ENCODE results near the gene KRTAP9-7.
"Not testable (repeated sequence)": the region's sequence is repeated elsewhere in the genome, so short reads cannot be mapped to it uniquely, and the experiment has no call there.

Gene KRTAP9-7

DNA sequence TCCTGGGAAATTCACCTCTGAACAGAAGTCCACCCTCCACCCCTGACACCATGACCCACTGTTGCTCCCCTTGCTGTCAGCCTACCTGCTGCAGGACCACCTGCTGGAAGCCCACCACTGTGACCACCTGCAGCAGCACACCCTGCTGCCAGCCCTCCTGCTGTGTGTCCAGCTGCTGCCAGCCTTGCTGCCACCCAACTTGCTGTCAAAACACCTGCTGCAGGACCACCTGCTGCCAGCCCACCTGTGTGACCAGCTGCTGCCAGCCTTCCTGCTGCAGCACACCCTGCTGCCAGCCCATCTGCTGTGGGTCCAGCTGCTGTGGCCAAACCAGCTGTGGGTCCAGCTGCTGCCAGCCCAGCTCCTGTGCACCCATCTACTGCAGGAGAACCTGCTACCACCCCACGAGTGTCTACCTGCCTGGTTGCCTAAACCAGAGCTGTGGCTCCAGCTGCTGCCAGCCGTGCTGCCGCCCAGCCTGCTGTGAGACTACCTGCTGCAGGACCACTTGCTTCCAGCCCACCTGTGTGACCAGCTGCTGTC, at the start of gene KRTAP9-7:
Gene KRTAP9-7, plus strand, starts transcription at position 51 of the 543 bp plus-strand sequence. Its CDS starts 0 bp downstream, at position 51.
- DNase-seq = not testable (repeated sequence)

DNA sequence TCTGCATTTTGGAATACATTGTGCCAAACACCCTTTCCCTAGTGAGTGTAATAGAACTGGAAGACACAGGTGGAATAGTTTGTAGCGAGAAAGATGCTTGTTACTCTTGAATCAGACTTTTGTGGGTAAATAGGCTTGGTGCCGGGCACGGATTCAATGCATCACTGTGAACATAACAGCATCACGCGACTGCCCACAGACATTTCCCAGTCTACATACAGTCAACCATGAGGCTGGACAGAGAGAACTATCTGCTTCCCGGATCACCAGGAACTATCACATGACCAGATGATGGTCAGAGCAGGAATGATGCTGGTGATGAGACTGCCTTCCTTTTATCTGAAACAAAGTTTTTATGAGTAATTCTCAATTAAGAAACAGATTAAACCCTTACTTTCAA, 49.4 kb upstream of the KRTAP9-7 start:
- DNase-seq = no peak

- not testable (repeated sequence) for DNase-seq
Observed at GRCh38 chr17:41226598-41227095, 48.9 kb upstream of the KRTAP9-7 start, which contains the start of gene KRTAP9-2. Gene KRTAP9-2 (plus strand): TSS chr17:41226648. CDS start chr17:41226655, 7 bp downstream.

DNA sequence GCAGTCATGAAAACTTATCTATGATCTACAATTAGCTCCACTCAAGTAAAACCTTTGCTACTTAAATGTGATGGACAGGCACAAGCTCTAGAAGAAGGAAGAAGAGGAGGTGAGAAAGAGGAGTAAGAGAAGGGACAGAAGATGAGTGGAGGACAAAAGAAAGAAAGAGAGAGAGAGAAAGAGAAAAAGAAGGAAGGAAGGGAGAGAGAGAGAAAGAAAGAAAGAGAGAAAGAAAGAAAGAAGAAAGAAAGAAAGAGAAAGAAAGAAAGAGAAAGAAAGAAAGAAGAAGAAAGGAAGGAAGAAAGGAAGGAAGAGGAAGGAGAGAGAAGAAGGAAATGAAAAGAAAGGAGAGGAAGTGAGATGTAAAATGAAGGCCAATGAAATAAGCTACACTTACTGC, 45.4 kb upstream of the KRTAP9-7 start:
- no peak for DNase-seq

DNA sequence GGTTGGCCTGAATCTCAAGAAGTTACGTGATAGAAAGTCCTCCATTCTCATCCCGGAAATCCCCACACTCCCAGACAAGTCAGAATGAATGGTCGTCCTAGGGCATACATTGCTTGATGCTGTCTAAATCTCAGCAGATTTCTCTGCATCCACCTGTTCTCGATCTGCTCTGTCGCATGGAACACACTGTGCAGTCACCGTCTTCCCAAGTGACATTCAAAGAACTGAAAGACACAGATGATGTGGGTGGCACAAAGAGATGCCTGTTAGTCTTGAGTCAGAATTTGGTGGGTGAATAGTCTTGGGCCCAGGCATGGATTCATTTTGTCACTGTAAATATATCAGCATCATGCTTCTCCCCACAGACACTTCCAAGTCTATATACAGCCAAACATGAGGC, 43.8 kb upstream of the KRTAP9-7 start:
- no peak for DNase-seq

- not testable (repeated sequence) for DNase-seq
Observed at GRCh38 chr17:41232399-41233105, 42.9 kb upstream of the KRTAP9-7 start, which contains the start of gene KRTAP9-3. Gene KRTAP9-3 (plus strand): TSS chr17:41232449. CDS start chr17:41232502, 53 bp downstream.

GRCh38 chr17:41237116-41237515, 38.4 kb upstream of the KRTAP9-7 start:
- DNase-seq = not testable (repeated sequence)

DNA sequence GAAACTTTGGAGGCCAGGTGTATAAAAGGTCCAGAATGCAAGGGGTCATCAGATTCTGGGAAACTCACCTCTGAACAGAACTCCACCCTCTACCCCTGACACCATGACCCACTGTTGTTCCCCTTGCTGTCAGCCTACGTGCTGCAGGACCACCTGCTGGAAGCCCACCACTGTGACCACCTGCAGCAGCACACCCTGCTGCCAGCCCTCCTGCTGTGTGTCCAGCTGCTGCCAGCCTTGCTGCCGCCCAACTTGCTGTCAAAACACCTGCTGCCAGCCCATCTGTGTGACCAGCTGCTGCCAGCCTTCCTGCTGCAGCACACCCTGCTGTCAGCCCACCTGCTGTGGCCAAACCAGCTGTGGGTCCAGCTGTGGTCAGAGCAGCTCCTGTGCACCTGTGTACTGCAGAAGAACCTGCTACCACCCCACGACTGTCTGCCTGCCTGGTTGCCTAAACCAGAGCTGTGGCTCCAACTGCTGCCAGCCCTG, 37.5 kb upstream of the KRTAP9-7 start, which contains the start of gene KRTAP9-8:
Gene KRTAP9-8, plus strand, starts transcription at position 51 of the 489 bp plus-strand sequence. Its CDS starts 53 bp downstream, at position 104.
- DNase-seq = not testable (repeated sequence)

GRCh38 chr17:41246995-41247787, 28.3 kb upstream of the KRTAP9-7 start:
- DNase-seq = not testable (repeated sequence)

DNA sequence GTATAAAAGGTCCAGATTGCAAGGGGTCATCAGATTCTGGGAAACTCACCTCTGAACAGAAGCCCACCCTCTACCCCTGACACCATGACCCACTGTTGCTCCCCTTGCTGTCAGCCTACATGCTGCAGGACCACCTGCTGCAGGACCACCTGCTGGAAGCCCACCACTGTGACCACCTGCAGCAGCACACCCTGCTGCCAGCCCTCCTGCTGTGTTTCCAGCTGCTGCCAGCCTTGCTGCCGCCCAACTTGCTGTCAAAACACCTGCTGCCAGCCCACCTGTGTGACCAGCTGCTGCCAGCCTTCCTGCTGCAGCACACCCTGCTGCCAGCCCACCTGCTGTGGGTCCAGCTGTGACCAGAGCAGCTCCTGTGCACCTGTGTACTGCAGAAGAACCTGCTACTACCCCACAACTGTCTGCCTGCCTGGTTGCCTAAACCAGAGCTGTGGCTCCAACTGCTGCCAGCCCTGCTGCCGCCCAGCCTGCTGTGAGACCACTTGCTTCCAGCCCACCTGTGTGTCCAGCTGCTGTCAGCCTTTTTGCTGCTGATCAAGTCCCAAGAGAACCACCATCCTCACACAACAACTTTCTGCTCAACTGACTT, 25.8 kb upstream of the KRTAP9-7 start, which contains the start of gene KRTAP9-4:
Gene KRTAP9-4, plus strand, starts transcription at position 51 of the 604 bp plus-strand sequence. Its CDS starts 34 bp downstream, at position 85.
- DNase-seq = not testable (repeated sequence)

GRCh38 chr17:41251261-41251660, 24.2 kb upstream of the KRTAP9-7 start:
- DNase-seq = no peak

DNA sequence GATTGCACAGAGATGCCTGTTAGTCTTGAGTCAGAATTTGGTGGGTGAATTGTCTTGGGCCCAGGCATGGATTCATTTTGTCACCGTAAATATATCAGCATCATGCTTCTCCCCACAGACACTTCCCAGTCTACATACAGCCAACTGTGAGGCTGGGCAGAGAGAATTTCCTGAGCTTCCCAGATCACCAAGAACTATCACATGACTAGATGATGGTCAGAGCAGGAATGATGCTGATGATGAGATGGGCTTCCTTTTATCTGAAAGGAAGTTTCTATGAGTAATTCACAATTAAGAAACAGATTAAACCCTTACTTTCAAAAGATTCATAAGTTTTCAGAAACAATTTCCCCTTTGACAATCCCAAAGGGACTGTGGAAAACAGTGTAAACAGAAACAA, 20.6 kb upstream of the KRTAP9-7 start:
- no peak for DNase-seq

DNA sequence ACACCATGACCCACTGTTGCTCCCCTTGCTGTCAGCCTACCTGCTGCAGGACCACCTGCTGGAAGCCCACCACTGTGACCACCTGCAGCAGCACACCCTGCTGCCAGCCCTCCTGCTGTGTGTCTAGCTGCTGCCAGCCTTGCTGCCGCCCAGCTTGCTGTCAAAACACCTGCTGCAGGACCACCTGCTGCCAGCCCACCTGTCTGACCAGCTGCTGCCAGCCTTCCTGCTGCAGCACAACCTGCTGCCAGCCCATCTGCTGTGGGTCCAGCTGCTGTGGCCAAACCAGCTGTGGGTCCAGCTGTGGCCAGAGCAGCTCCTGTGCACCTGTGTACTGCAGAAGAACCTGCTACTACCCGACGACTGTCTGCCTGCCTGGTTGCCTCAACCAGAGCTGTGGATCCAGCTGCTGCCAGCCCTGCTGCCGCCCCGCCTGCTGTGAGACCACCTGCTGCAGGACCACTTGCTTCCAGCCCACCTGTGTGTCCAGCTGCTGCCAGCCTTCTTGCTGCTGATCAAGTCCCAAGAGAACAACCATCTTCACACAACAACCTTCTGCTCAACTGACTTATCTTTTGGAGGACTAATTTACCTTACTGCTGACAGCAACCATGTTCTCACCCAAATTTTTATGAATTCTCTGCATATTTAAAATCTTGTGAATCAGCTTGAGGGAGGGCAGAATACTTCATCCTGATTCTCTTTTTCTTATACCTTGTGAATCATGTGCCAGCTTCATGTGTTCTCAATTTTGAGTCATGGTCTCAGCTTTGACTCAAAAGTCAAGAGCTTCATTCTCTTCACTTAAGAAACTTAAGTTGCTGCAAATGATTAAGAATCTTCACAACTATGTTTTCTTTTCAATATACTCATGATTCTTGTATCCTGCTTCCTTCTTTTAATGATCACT, 19.9 kb upstream of the KRTAP9-7 start, which contains the start of gene KRTAP9-9:
Gene KRTAP9-9, plus strand, starts transcription at position 4 of the 910 bp plus-strand sequence.
- DNase-seq = not testable (repeated sequence)

- DNase-seq = no peak
Observed at GRCh38 chr17:41256291-41256685, 19.2 kb upstream of the KRTAP9-7 start.

GRCh38 chr17:41258406-41258805, 17.1 kb upstream of the KRTAP9-7 start:
- no peak for DNase-seq

DNA sequence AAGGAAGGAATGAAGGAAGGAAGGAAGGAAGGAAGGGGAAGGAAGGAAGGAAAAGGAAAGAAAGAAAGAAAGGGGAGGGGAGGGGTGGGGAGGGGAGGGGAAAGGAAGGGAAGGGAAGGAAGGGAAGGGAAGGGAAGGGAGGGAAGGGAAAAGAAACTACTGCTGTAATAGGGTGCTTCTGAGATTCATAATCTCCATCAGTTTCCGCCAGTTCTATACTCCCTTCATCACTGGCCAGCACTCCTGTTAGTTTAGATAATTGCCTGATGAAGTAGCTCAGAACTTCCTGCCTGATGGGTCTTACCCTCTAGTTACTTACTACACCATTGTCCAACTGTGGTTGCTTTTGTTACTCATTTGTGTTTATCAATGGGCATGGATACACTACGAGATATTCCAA, 12.3 kb upstream of the KRTAP9-7 start:
- no peak for DNase-seq

DNA sequence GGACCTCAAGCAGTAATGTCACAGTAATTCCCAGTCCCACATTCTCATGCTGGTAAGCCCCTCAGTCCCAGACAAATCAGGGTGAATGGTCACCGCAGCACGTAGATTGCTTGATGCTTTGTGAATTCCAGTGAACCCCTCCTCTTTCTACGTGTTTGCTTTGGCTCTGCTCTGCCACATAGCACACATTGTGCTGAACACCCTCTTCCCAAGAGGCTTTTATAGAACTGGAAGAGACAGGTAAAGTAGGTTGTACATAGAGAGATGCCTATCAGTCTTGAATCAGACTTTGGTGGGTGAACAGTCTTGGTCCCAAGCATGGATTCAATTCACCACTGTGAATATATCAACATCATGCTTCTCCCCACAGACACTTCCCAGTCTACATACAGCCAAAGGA, 10.9 kb upstream of the KRTAP9-7 start:
- DNase-seq = no peak

- DNase-seq = no peak
Observed at GRCh38 chr17:41265078-41265477, 10.4 kb upstream of the KRTAP9-7 start, which contains the start of gene KRTAP9-6. Gene KRTAP9-6 (plus strand): TSS chr17:41265378. CDS start chr17:41265378, 0 bp downstream.

DNA sequence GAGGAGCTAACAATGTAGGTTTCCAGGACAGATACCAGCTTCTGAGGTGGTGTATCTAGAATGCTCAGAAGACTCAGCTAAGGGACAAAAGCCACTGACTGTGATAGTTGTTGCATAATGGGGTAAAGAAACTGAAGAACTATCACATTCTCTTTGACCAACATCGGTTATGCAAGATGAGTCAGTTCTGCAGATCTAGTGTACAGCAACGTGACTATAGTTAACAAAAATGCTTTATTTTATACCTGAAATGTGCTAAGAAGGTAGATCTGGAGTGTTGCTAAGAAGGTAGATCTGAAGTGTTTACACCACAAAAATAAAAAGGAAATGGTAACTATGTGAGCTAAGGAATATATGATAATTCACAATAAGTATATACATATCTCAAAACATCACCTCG, 7.8 kb upstream of the KRTAP9-7 start:
- no peak for DNase-seq

DNA sequence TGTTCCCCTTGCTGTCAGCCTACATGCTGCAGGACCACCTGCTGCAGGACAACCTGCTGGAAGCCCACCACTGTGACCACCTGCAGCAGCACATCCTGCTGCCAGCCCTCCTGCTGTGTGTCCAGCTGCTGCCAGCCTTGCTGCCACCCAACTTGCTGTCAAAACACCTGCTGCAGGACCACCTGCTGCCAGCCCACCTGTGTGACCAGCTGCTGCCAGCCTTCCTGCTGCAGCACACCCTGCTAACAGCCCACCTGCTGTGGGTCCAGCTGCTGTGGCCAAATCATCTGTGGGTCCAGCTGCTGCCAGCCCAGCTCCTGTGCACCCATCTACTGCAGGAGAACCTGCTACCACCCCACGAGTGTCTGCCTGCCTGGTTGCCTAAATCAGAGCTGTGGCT, 4.2 kb upstream of the KRTAP9-7 start:
- DNase-seq = not testable (repeated sequence)

GRCh38 chr17:41271858-41272257, 3.6 kb upstream of the KRTAP9-7 start:
- no peak for DNase-seq

Measured in activated CD4-positive, alpha-beta T cell treated with anti-CD3 and anti-CD28 coated beads, Interleukin-2, amount 50 U/mL, for 4 hours (primary cell).